Measurements from ENCODE around the gene CKB. TPM values are rescaled to one million over a fixed set of nuclear protein-coding genes. Genes with fewer than 3 reads are reported as not detected.
"Not testable (repeated sequence)": the region's sequence is repeated elsewhere in the genome, so short reads cannot be mapped to it uniquely, and the experiment has no call there.

CKB gene
- total RNA-seq, 2 experiments from 2014 or later: 0.82 to 3.0 TPM

DNA sequence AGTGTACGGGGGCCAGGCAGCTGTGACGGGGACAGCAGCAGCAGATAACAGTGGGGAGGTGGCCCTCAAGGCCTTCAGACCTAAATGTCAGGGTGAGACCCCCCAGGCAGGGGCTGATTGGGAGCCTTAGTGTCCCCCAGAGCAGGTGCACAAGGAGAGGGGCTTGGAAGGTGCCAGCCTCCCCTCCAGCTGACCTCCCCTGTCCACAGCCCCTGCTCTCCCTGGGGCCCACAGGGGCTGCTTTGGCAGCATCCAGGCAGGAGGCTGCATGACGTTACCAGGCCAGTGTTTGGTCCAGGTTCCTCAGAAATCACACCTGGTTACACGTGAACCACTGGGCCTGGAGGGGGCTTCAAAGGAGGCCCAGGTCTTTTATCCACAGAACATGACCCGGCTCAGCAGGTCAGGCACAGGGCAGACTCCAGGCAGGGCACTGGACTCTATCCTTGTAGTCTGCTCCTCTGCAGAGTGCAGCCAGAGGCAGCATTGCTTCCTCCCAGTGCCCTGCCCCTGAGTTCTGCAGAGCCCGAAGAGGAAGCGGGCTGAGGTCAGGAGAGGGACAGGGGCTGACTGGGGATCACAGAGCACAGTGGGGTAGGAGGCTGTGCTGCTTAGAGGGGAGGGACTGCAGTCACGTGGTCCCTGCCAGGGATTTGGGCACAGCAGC is 3.8 kb upstream of the CKB start:
- CTCF ChIA-PET (ENCODE audit: unreplicated experiment): no interaction called here
- H3K27ac ChIP-seq (ENCODE audit: low read depth, low read length, poor library complexity, severe bottlenecking): no peak overlapping the region
- H3K4me1 ChIP-seq (ENCODE audit: insufficient read depth, low read length, poor library complexity, severe bottlenecking): peaks cover 28% of the 10 kb centered on the region
- BruUV-seq (replicated peaks): no TSS peak
- H3K79me2 ChIP-seq (ENCODE audit: insufficient read depth, low read depth, low read length): peaks cover 27% of the 10 kb centered on the region
- POLR2A ChIA-PET: interaction anchor here (0.5 kb wide), 1 partner anchor 132 kb away, joined by 3 read pairs; no protein-coding TSS in a partner anchor
- H2AFZ ChIP-seq (ENCODE audit: low read length): no peak overlapping the region
- intact Hi-C loops (cut with micrococcal nuclease; ENCODE audit: unreplicated experiment): no loop called here
- no peaks in the 10 kb centered on the region for H3K9me3 ChIP-seq (ENCODE audit: low read length)
- H3K4me3 ChIP-seq (ENCODE audit: low read depth, low read length, poor library complexity, severe bottlenecking): no peak overlapping the region
- H4K20me1 ChIP-seq (ENCODE audit: insufficient read depth, low read length): no peaks in the 10 kb centered on the region
- peaks cover 14% of the 10 kb centered on the region; the same call in 1 of the 2 replicates for H3K36me3 ChIP-seq (ENCODE audit: insufficient read depth, low read length)
- no peak for DNase-seq (ENCODE audit: low spot score)
- no peaks in the 10 kb centered on the region for H3K9me2 ChIP-seq (ENCODE audit: insufficient read depth, low read length)
- TF ChIP-seq, protein P1, sequence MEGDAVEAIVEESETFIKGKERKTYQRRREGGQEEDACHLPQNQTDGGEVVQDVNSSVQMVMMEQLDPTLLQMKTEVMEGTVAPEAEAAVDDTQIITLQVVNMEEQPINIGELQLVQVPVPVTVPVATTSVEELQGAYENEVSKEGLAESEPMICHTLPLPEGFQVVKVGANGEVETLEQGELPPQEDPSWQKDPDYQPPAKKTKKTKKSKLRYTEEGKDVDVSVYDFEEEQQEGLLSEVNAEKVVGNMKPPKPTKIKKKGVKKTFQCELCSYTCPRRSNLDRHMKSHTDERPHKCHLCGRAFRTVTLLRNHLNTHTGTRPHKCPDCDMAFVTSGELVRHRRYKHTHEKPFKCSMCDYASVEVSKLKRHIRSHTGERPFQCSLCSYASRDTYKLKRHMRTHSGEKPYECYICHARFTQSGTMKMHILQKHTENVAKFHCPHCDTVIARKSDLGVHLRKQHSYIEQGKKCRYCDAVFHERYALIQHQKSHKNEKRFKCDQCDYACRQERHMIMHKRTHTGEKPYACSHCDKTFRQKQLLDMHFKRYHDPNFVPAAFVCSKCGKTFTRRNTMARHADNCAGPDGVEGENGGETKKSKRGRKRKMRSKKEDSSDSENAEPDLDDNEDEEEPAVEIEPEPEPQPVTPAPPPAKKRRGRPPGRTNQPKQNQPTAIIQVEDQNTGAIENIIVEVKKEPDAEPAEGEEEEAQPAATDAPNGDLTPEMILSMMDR (conservative IDR thresholded peaks at IDR 0.05; ENCODE audit: low read length): no peak
- no peak for TF ChIP-seq EZH2phosphoT487 (IDR thresholded peaks at IDR 0.05; ENCODE audit: borderline replicate concordance, low read depth, low read length)
- H3K4me2 ChIP-seq (ENCODE audit: low read length): no peak overlapping the region

GRCh38 chr14:103525430-103526246 is 3.0 kb upstream of the CKB start:
- H2AFZ ChIP-seq (ENCODE audit: low read length); POLR2A ChIA-PET; H3K9me2 ChIP-seq (ENCODE audit: insufficient read depth, low read length); H3K36me3 ChIP-seq (ENCODE audit: insufficient read depth, low read length); H3K4me3 ChIP-seq (ENCODE audit: low read depth, low read length, poor library complexity, severe bottlenecking); H3K9me3 ChIP-seq (ENCODE audit: low read length); H3K27ac ChIP-seq (ENCODE audit: low read depth, low read length, poor library complexity, severe bottlenecking); BruUV-seq (replicated peaks); DNase-seq (ENCODE audit: low spot score); H3K4me2 ChIP-seq (ENCODE audit: low read length); intact Hi-C loops (cut with micrococcal nuclease; ENCODE audit: unreplicated experiment); H4K20me1 ChIP-seq (ENCODE audit: insufficient read depth, low read length); CTCF ChIA-PET (ENCODE audit: unreplicated experiment): not testable (repeated sequence)
- Histone ChIP-seq H3K4me1 (ENCODE audit: insufficient read depth, low read length, poor library complexity, severe bottlenecking) (peaks cover 31% of the 10 kb centered on the region), H3K79me2 (ENCODE audit: insufficient read depth, low read depth, low read length) (peaks cover 20% of the 10 kb centered on the region)

- Histone ChIP-seq H3K79me2 (ENCODE audit: insufficient read depth, low read depth, low read length) (peaks cover 6% of the 10 kb centered on the region), H3K4me3 (ENCODE audit: low read depth, low read length, poor library complexity, severe bottlenecking) (no peak overlapping the region), H3K27ac (ENCODE audit: low read depth, low read length, poor library complexity, severe bottlenecking) (no peak overlapping the region), H3K4me1 (ENCODE audit: insufficient read depth, low read length, poor library complexity, severe bottlenecking) (peaks cover 34% of the 10 kb centered on the region), H3K9me3 (ENCODE audit: low read length) (no peaks in the 10 kb centered on the region), H2AFZ (ENCODE audit: low read length) (no peak overlapping the region), H3K4me2 (ENCODE audit: low read length) (no peak overlapping the region), H4K20me1 (ENCODE audit: insufficient read depth, low read length) (no peaks in the 10 kb centered on the region), H3K36me3 (ENCODE audit: insufficient read depth, low read length) (no peaks in the 10 kb centered on the region), H3K9me2 (ENCODE audit: insufficient read depth, low read length) (no peaks in the 10 kb centered on the region)
- POLR2A ChIA-PET: no interaction called here
- CTCF ChIA-PET (ENCODE audit: unreplicated experiment): no interaction called here
- no peak for DNase-seq (ENCODE audit: low spot score)
- no TSS peak for BruUV-seq (replicated peaks)
- intact Hi-C loops (cut with micrococcal nuclease; ENCODE audit: unreplicated experiment): no loop called here
- TF ChIP-seq EZH2phosphoT487 (IDR thresholded peaks at IDR 0.05; ENCODE audit: borderline replicate concordance, low read depth, low read length): no peak
- TF ChIP-seq, protein P1 (conservative IDR thresholded peaks at IDR 0.05; ENCODE audit: low read length): peak; percentile 49
Observed at GRCh38 chr14:103524002-103524935, 1.6 kb upstream of the CKB start.

Measured in OCI-LY7 (cell line).